Osteocyte (in vitro differentiated cells): ENCODE results near the gene CHRM5. TPM values are rescaled to one million over a fixed set of nuclear protein-coding genes. Genes with fewer than 3 reads are reported as not detected.
A peak's percentile ranks its signal among the peaks of the same experiment; 100 is the strongest.

Source experiments
- DNase-seq: peaks from one replicate; pipeline ENCODE4 v3.0.0; 2021; ENCODE audit warnings: mixed read lengths; ENCODE audit not compliant: unreplicated experiment; ENCODE audit errors: extremely low spot score
- H3K27ac Mint-ChIP-seq: one replicate; pipeline ENCODE4 v1.8.0; 2021; ENCODE audit warnings: mild to moderate bottlenecking, mixed read lengths; ENCODE audit not compliant: unreplicated experiment
- H3K27me3 Mint-ChIP-seq: one replicate; pipeline ENCODE4 v1.8.0; 2021; ENCODE audit warnings: mixed read lengths; ENCODE audit not compliant: unreplicated experiment
- H3K36me3 Mint-ChIP-seq: one replicate; pipeline ENCODE4 v1.8.0; 2021; ENCODE audit warnings: mixed read lengths; ENCODE audit not compliant: unreplicated experiment
- H3K4me1 Mint-ChIP-seq: one replicate; pipeline ENCODE4 v1.8.0; 2021; ENCODE audit warnings: mixed read lengths; ENCODE audit not compliant: unreplicated experiment
- H3K4me3 Mint-ChIP-seq: one replicate; pipeline ENCODE4 v1.8.0; 2021; ENCODE audit warnings: mild to moderate bottlenecking, moderate library complexity, mixed read lengths; ENCODE audit not compliant: unreplicated experiment
- H3K9me3 Mint-ChIP-seq: one replicate; pipeline ENCODE4 v1.8.0; 2021; ENCODE audit warnings: mixed read lengths; ENCODE audit not compliant: unreplicated experiment
- CTCF ChIP-seq: fragments of 200-600 bp; sonication (generic); IDR thresholded peaks from 2 replicates; pipeline ENCODE4 v1.5.0; 2021; ENCODE audit warnings: antibody characterized with exemption, mild to moderate bottlenecking, moderate library complexity
- total RNA-seq: library from RNA; stranded (reverse); gene quantifications from 2 replicates; pipeline ENCODE4 v1.2.1, GENCODE V29; 2021

CHRM5 gene
- total RNA-seq, 1 donor from 2014 or later: not detected

GRCh38 chr15:34023907-34024306 lies 55.6 kb downstream of the CHRM5 start:
- Mint-ChIP-seq H3K4me1 (peaks cover 4% of the 10 kb centered on the region), H3K36me3 (peaks cover 2% of the 10 kb centered on the region), H3K9me3 (no peaks in the 10 kb centered on the region), H3K27ac (no peak overlapping the region), H3K4me3 (no peak overlapping the region), H3K27me3 (no peaks in the 10 kb centered on the region)
- no peak for DNase-seq
- no peak for TF ChIP-seq CTCF

GRCh38 chr15:34025252-34025651 lies 57.0 kb downstream of the CHRM5 start:
- no peak overlapping the region for H3K27ac Mint-ChIP-seq
- H3K36me3 Mint-ChIP-seq: peaks cover 2% of the 10 kb centered on the region
- no peak overlapping the region for H3K4me3 Mint-ChIP-seq
- H3K9me3 Mint-ChIP-seq: no peaks in the 10 kb centered on the region
- H3K4me1 Mint-ChIP-seq: peaks cover 4% of the 10 kb centered on the region
- no peak for DNase-seq
- TF ChIP-seq CTCF: no peak
- H3K27me3 Mint-ChIP-seq: no peaks in the 10 kb centered on the region

GRCh38 chr15:34027606-34028005 lies 59.3 kb downstream of the CHRM5 start:
- Mint-ChIP-seq H3K36me3 (no peaks in the 10 kb centered on the region), H3K9me3 (no peaks in the 10 kb centered on the region), H3K27ac (no peak overlapping the region), H3K4me3 (no peak overlapping the region), H3K27me3 (no peaks in the 10 kb centered on the region), H3K4me1 (peaks cover 3% of the 10 kb centered on the region)
- no peak for TF ChIP-seq CTCF
- DNase-seq: no peak

GRCh38 chr15:34031987-34032760 lies 63.9 kb downstream of the CHRM5 start:
- TF ChIP-seq CTCF: no peak
- H3K27me3 Mint-ChIP-seq: no peaks in the 10 kb centered on the region
- H3K9me3 Mint-ChIP-seq: no peaks in the 10 kb centered on the region
- H3K4me3 Mint-ChIP-seq: no peak overlapping the region
- no peak overlapping the region for H3K27ac Mint-ChIP-seq
- DNase-seq: no peak
- no peaks in the 10 kb centered on the region for H3K36me3 Mint-ChIP-seq
- H3K4me1 Mint-ChIP-seq: peaks cover 8% of the 10 kb centered on the region

GRCh38 chr15:34038023-34038870 lies 70.0 kb downstream of the CHRM5 start:
- TF ChIP-seq CTCF: no peak
- Mint-ChIP-seq H3K36me3 (no peaks in the 10 kb centered on the region), H3K27ac (peak overlapping the region; percentile 85), H3K4me1 (peaks cover 23% of the 10 kb centered on the region), H3K4me3 (peak overlapping the region; percentile 82), H3K9me3 (no peaks in the 10 kb centered on the region), H3K27me3 (no peaks in the 10 kb centered on the region)
- DNase-seq: peak; percentile 89
